Measurements from ENCODE around the gene WNT7A.
A peak's percentile ranks its signal among the peaks of the same experiment; 100 is the strongest.
"Not testable (repeated sequence)": the region's sequence is repeated elsewhere in the genome, so short reads cannot be mapped to it uniquely, and the experiment has no call there.

WNT7A gene

DNA sequence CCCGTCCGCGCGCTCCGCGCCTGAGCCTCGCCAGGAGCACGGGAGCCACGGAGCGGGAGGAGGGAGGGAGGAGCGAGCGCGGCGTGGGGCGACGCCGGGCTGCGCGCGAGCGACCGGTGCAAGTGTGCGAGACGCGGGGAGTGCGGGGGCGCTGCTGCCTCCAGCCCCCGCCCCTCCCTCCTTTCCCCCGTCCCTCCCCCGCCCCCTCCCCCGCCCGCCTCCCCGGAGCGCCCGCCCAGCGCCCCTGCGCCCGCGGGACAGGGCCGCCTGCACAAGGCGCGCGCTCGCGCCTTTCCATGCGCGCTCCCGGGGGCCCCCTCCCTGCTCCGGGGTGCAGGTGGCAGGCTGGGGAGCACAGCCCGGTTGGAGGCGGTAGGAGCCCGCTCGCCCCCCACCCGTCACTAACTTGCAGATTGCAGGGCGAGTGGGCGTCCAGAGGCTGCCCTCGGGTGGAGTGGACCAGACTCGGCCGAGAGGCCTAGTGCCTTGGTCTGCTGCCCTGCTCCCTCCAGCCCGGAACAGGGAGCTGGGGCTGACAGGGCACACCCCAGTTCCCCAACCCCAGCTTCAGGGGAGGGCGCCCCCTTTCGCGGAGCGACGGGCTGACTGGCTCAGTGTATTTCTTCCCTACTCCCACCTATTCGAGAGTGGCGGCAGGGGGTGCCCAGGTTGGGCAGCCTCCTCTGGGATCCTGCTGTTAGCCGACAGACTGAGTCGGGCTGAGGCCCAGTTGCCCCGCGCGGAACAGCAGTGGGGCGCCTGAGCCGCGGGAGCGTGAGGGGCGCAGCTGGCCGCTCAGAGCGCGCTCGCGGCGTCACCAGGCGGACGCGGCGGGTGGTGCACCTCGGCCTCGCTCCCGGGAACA is at the start of gene WNT7A:
TSS of gene WNT7A (minus strand) at position 126 of the 865 bp plus-strand sequence. CDS start 255 bp downstream, outside the sequence.
- DNase-seq = no peak

DNA sequence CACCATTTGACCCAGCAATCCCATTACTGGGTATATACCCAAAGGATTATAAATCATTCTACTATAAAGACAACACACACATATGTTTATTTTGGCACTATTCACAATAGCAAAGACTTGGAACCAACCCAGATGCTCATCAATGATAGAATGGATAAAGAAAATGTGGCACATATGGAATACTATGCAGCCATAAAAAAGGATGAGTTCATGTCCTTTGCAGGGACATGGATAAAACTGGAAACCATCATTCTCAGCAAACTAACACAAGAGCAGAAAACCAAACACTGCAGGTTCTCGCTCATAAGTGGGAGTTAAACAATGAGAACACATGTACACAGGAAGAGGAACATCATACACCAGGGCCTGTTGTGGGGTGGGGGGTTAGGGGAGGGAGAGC is 48.9 kb upstream of the WNT7A start:
- not testable (repeated sequence) for DNase-seq

DNA sequence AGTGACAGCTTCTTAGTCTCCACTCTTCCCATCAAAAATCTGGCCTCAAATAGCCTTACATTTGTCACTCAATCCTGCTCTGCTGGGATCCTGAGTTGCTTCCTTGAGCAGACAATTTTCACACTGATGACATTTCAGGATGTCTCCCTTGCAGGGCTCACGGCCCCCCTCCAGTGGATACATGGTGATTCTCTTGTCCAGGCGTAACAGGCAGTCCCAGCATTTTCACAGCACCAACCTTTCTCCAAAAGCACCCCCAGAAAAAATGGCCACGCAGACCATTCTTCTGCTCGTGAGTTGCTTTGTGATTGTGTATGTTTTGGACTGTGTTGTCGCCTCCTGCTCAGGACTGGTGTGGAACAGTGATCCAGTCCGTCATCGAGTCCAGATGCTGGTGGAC is 47.4 kb upstream of the WNT7A start:
- no peak for DNase-seq

DNA sequence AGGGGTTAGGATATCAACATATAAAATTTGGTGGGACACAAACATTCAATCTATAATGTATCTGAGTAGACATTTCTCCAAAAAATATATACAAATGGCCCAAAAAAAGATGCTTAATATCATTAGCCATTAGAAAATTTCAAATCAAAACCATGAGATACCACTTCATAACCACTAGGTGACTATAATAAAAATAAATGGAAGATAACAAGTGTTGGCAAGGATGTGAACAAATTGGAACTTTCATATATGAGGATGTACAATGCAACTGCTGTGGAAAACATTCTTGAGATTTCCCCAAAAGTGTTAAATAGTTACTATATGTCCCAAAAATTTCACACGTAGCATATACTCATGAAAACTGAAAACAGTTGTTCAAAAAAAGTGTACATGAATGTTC is 36.5 kb upstream of the WNT7A start:
- DNase-seq = no peak

DNA sequence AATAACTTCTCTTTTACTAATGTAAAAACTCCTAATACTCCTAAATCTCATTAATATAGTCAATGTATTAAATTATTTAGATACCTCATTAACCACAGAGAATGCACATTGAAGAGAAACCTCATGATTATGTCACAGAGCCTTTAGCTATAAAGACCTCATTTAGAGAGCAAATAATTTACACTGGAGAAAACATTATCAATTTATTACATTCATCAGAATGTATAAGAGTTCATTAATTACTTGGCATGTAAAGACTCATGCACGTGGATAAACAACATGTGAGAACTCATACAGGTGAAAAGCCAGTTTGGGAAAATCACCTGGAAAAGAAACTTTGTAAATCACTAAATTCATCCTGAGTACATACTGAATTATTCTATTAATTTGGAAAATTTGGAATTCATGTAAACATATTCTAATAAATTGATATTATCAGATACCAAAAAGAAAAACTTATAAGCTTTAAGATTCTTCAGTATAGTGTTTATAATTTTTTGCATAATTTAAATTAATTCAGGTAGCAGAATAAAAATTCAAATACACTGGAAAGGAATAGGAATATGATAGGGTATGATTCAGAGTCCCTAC is 22.9 kb upstream of the WNT7A start:
- no peak for DNase-seq

- DNase-seq = no peak
Observed at GRCh38 chr3:13901935-13902584, 22.2 kb upstream of the WNT7A start.

DNA sequence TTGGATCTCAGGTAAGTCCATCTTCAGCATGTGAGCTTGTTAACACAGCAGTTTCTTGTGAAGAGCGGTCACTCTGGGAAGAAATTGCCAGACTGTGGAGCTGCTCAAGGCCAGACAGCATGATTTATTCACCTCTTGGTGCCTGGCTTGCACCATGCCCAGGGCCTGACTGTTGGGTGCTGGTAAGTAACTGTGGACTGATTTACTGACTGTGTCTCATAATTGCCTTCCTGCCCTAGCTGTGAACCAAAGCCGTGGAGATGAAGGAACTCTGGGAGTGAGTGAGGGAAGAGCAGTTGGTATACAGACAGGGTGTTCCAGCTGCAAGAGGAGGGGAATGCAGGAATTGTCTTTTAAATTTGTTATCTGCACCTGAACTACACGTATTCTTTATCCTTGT is 18.5 kb upstream of the WNT7A start:
- no peak for DNase-seq

DNA sequence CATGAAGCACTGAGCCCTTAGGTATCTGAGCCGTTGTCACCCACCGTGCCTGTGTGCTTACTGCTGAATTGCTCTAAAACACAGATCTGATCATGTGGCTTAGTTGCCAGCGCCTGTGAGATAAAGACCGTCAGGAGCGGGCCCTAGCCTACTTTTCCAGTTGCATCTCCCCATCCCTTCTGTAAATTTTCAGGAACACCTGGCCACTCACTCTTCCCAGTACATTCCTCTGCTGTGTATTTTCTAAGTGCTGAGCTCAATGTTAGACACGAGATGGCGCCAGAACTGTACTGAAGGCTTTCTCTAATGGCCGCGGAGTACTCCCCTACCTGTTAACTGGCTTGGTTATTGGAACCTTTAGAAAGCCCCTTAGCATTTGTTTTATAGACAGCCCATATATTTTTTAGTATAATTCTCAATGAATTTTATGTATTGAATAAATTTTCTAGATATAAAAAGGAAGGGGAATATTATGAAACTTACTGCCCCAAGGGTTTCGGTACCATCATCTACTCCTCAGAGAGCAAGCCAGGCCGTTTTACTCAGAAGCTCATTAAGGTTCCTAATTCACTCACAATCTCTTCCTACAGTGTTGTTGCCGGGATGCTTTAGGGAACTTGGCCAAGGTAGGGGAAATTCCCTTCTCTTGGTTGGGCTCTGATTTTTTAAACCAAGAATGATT is 16.7 kb upstream of the WNT7A start:
- DNase-seq = peak; percentile 75

DNA sequence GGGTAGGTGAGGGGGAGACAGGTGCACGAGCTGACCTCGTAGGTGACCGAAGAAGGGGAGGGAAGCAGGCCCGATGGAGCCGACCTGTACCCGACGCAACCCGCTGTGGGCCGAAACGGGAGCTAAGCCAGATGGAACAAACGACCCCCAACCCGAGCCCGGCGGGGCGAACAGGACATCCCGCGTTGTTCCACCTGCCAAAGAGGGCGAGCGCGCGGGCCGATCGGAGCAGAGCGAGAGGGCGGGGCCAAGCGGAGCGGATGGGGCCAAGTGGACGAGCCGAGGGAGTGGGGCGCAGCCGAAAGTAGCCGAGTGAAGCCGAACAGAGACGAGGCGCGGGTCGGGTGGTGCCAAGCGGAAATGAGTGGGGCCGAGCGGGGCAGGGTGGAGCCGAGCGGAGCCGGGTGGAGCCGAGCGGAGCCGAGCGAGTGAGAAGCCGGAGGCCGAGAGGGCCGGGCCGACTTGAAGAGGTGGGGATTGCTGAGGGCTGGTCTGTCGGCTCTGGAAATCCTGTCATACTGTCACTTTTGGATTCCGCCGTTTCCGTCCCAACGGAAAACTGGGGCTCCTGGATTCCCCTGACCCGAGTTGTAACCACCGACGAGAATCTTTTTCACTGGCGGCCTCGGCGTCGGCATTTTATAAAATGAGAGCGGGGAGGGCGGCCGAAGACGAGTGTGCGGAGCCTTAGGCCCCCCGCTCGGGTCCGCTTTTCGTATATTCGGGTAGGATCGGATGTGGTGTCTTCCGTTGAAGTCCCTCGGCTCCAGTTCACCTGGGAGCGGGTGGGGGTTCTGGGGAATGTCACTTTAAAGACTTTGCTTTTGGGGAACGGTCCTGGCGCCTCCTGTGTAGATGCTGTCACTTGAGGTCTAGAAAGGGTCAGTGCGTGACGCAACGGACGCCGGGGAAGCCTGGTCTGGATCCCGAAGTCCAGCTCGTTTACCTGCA is 15.6 kb upstream of the WNT7A start:
- peak; percentile 68 for DNase-seq

DNA sequence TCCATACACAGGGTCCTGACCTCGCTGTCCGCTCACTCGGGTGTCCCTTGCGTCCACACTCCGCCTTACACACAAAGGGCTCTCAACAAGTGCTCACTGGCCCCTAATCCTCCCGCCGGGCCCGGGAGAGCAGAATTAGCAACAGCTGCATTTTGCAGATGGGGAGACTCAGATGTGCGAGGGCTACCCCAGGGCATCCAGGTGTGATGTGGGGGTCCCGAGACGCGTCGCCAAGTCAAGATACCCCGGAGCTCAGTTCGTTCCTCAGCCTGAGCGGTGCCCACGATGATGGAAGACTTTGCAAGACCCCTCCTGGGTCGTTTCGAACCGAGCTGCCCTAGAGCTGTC is 14.9 kb upstream of the WNT7A start:
- no peak for DNase-seq

DNA sequence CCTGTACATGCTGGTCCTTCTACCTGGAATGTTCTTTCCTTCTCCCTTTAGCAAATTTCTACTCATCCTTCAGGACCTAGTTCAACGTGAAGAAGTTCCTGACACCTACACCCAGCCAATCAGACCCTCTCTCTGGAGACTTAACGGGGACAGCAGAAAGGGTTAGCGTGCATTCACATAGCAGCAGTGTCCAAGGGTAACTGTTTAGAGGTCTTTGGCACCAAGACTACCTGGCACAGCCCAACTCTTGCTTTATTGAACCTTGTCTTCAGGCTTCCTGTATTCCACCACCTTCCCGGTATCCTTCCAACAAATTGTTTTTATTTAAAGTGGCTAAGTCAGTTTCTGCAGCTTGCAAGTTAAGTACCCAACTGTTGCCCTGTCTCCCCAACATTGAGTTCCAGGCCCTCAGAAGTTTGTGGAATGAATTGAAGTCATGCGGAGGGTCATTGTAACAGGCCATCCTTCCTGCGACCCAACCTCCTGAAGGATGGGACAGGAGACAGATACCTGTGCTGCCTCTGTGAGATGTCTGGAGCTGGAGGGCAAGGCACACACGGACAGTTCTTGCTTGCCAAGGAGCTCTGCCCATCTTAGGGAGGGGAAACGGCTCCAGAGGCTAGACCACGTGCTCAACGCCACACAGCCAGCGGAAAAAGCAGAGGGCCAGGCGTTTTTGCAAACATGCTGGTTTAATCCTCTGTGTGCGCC is 14.4 kb upstream of the WNT7A start:
- DNase-seq = no peak

DNA sequence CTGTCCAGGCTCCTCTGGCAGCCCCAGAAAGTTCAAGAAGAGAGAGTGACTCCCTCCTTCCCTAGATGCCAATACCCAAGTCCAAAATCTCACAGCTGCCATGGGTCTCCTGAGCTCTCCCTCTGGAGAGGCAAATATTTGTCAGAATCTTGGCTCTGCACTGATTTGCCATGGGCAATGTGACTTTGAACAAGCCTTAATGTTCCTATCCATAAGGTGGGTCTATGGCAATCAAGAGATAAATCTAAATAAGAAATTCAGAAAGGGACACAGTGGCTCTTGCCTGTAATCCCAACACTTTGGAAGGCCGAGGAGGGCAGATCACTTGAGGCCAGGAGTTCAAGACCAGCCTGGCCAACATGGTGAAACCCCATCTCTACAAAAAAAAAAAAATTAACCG is 12.4 kb upstream of the WNT7A start:
- DNase-seq = no peak

DNA sequence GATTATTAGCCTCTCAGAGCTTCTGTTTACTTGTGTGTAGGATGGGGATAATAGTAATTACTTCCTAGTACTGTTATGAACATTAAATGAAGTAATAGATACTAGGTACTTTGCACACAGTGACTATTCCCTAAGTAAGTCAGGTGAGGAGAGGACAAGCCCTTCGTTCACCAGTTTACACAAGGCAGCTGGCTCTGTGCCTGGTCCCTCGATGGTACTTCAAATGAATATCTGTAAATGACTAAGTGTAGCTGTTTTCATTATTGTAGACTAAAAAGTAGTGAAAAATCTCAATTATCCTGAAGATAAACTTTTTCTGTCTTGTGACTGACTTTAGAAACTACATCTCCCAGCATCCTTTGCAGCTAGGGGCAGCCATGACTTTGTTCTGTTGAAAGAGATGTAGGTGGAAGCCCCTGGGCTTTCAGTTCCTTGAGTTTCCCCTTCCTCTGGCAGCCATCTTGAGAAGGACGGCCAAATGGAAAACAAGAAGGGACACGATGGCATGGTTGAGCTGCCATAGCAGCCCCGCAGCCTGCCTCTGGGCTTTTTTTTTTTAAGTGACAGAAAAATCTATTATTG is 11.7 kb upstream of the WNT7A start:
- peak; percentile 0 for DNase-seq

DNA sequence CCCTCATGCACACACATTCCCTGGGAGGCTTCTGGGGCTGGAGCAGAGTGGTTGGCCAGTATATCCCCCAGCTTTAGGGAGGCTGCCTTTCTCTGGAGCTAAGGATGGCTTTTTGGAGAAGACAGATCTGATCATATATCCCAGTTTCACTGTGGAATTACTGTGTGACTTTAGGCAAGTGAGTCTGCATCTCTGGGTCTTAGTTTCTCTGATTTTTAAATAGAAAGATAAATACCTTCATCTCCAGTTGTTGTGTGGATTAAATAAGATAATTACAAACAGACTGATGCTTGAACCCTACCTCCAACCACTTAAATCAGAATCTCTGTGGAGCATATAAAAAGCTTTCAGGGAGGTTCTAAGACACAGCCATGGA is 11.1 kb upstream of the WNT7A start:
- no peak for DNase-seq

DNA sequence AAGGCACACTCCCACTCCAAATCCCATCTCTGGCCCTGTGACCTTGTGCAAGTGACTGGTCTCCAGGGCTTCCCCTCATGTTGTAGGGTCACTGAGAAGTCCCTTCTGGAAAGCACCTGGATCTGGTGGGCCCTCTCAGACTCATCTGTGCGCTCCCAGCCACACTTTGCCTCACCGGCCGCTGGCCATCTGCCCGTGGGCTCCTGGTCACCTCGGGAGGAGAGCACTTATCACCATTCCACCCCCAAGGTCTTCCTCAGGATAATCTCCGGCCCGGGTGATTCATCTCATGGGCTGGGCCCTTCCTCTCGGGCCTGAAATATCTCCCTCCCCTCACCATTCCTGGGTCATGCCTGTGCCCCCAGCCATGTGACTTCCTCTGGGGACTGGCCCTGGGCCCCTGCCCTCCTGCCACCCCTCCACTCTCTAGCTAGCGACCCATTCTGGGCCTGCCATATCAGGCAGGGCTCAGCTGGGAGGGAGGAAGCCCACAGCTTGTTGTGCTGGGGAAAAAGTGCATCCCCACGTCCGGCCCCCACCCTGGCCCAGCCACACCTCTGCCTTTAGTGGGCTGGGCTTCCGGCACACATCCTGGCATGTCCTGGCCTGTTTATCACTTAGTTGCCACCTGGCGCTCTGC is 10.6 kb upstream of the WNT7A start:
- no peak for DNase-seq

- DNase-seq = no peak
Observed at GRCh38 chr3:13888576-13888975, 8.7 kb upstream of the WNT7A start.

DNA sequence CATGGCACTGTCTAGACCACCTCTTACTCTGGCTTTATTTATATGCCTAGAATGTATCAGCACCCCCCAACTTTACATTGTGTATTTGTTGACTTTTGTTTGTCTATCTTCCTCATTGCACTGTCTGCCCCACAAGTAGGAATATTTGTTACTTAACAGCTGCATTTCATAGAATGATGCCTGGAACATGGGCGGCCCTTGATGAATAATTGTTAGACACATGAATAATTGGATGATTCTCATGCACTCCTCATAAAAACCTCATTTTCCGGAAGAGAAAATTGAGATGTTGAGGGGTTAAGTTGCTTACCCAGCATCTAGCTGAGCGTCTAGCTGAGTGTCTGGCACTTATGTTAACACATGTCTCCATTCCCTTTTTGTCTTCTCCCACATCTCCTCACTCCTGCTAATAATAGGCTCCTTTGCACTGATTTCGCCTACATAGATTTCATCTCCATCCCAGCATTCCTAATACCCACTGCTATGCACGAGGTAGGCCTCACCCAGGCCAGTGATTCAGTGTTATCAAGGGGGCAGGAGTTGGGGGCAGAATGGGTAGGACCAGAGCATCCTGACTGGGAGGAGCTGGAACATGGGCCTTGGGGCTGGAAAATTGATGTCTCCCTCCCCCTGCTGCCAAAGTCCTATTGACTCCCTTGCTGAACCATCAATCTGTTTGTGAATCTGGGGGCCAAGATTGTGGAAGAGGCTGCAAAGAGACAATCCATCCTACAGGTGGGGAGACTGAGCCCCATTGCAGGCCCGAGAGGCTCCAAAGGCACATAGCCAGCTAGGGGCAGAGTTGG is 7.8 kb upstream of the WNT7A start:
- DNase-seq = no peak

DNA sequence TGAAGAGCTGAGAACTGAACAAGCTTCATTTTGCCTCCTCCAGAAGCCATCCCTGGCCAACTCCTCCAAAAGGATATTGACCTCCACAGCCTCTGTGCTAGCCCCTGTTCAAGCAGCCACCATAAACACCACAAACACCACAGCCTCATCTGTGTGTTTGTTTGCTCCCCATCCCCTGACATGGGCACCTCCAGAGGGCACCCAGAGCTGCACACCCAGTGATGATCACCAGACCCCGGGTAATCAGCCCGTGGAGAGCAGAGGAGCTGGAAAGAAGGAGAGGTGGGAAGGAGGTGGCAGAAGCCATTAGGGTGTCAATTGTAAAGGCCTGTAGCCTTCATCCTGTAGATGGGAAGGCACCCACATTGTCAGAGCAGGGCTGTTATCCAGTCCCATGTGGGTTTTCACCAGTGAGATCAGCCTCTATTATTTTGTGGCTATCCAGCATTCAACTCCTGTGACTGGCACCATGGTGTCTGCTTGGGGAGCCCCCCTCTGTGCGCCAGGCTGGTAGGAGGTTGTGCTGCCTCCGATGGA is 6.8 kb upstream of the WNT7A start:
- DNase-seq = no peak

DNA sequence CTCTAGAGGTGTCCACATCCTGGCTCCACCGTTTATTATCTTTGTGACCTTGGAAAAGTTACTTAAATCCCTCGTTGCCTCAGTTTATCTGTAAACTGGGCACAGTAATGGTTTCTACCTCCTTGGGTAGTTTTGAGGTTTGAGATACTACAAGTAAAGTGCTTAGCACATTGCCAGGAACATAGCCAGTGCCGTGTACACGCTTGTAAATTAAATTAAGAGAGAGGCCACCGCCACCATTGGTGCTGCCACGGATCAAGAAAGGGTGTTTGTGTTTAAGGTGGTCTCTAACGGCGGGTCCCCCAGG is 5.8 kb upstream of the WNT7A start:
- DNase-seq = no peak
